ENCODE measurements around the gene ASPHD2.

ASPHD2 gene

GRCh38 chr22:26480611-26480932 lies 51.5 kb downstream of the ASPHD2 start:
- H3K36me3 ChIP-seq (ENCODE audit: low read depth): peaks cover 36% of the 10 kb centered on the region
- ATAC-seq (ENCODE audit: low read depth): no peak
- no peaks in the 10 kb centered on the region for H3K9me3 ChIP-seq (ENCODE audit: severe bottlenecking)
- no peak overlapping the region for H3K4me3 ChIP-seq (ENCODE audit: severe bottlenecking)
- no peaks in the 10 kb centered on the region for H3K27me3 ChIP-seq (ENCODE audit: insufficient read depth, poor library complexity, severe bottlenecking)
- TF ChIP-seq CTCF (IDR thresholded peaks at IDR 0.05; ENCODE audit: poor library complexity, severe bottlenecking): no peak
- peak overlapping the region; percentile 72 for H3K27ac ChIP-seq (ENCODE audit: poor library complexity, severe bottlenecking)
- peaks cover 35% of the 10 kb centered on the region for H3K4me1 ChIP-seq (ENCODE audit: insufficient read depth, poor library complexity, severe bottlenecking)
- DNase-seq (ENCODE audit: low spot score): no peak

- peaks cover 35% of the 10 kb centered on the region for H3K4me1 ChIP-seq (ENCODE audit: insufficient read depth, poor library complexity, severe bottlenecking)
- no peak overlapping the region for H3K4me3 ChIP-seq (ENCODE audit: severe bottlenecking)
- H3K36me3 ChIP-seq (ENCODE audit: low read depth): peaks cover 36% of the 10 kb centered on the region
- TF ChIP-seq CTCF (IDR thresholded peaks at IDR 0.05; ENCODE audit: poor library complexity, severe bottlenecking): no peak
- H3K9me3 ChIP-seq (ENCODE audit: severe bottlenecking): no peaks in the 10 kb centered on the region
- no peak for ATAC-seq (ENCODE audit: low read depth)
- no peak for DNase-seq (ENCODE audit: low spot score)
- H3K27ac ChIP-seq (ENCODE audit: poor library complexity, severe bottlenecking): peak overlapping the region; percentile 72
- no peaks in the 10 kb centered on the region for H3K27me3 ChIP-seq (ENCODE audit: insufficient read depth, poor library complexity, severe bottlenecking)
These were observed 52.1 kb downstream of the ASPHD2 start for GRCh38 chr22:26481112-26481693.

- H3K4me3 ChIP-seq (ENCODE audit: severe bottlenecking): no peak overlapping the region
- no peaks in the 10 kb centered on the region for H3K9me3 ChIP-seq (ENCODE audit: severe bottlenecking)
- TF ChIP-seq CTCF (IDR thresholded peaks at IDR 0.05; ENCODE audit: poor library complexity, severe bottlenecking): no peak
- peaks cover 34% of the 10 kb centered on the region for H3K4me1 ChIP-seq (ENCODE audit: insufficient read depth, poor library complexity, severe bottlenecking)
- ATAC-seq (ENCODE audit: low read depth): no peak
- H3K36me3 ChIP-seq (ENCODE audit: low read depth): peaks cover 34% of the 10 kb centered on the region
- H3K27me3 ChIP-seq (ENCODE audit: insufficient read depth, poor library complexity, severe bottlenecking): no peaks in the 10 kb centered on the region
- DNase-seq (ENCODE audit: low spot score): no peak
- peak overlapping the region; percentile 72 for H3K27ac ChIP-seq (ENCODE audit: poor library complexity, severe bottlenecking)
These were observed 52.6 kb downstream of the ASPHD2 start for GRCh38 chr22:26481694-26482093.

GRCh38 chr22:26482161-26482560 lies 53.1 kb downstream of the ASPHD2 start:
- no peak for DNase-seq (ENCODE audit: low spot score)

More at GRCh38 chr22:26482161-26482560, 53.1 kb downstream of the ASPHD2 start:
- TF ChIP-seq CTCF (IDR thresholded peaks at IDR 0.05; ENCODE audit: poor library complexity, severe bottlenecking): no peak
- Histone ChIP-seq H3K36me3 (ENCODE audit: low read depth) (peaks cover 32% of the 10 kb centered on the region), H3K9me3 (ENCODE audit: severe bottlenecking) (no peaks in the 10 kb centered on the region), H3K27me3 (ENCODE audit: insufficient read depth, poor library complexity, severe bottlenecking) (no peaks in the 10 kb centered on the region), H3K4me3 (ENCODE audit: severe bottlenecking) (no peak overlapping the region), H3K27ac (ENCODE audit: poor library complexity, severe bottlenecking) (peak overlapping the region; percentile 72), H3K4me1 (ENCODE audit: insufficient read depth, poor library complexity, severe bottlenecking) (peaks cover 29% of the 10 kb centered on the region)
- no peak for ATAC-seq (ENCODE audit: low read depth)

Measured in RWPE2 (cell line).